Putamen (tissue), 1 donor: ENCODE measurements around the gene BAIAP2.
"Not testable (repeated sequence)": the region's sequence is repeated elsewhere in the genome, so short reads cannot be mapped to it uniquely, and the experiment has no call there.

Source experiments
- DNase-seq: peaks from one replicate; pipeline ENCODE4 v3.0.0-alpha.2; 2016; ENCODE audit warnings: low spot score

Gene BAIAP2

GRCh38 chr17:81140695-81141094, 105.7 kb downstream of the BAIAP2 start:
- no peak for DNase-seq

DNA sequence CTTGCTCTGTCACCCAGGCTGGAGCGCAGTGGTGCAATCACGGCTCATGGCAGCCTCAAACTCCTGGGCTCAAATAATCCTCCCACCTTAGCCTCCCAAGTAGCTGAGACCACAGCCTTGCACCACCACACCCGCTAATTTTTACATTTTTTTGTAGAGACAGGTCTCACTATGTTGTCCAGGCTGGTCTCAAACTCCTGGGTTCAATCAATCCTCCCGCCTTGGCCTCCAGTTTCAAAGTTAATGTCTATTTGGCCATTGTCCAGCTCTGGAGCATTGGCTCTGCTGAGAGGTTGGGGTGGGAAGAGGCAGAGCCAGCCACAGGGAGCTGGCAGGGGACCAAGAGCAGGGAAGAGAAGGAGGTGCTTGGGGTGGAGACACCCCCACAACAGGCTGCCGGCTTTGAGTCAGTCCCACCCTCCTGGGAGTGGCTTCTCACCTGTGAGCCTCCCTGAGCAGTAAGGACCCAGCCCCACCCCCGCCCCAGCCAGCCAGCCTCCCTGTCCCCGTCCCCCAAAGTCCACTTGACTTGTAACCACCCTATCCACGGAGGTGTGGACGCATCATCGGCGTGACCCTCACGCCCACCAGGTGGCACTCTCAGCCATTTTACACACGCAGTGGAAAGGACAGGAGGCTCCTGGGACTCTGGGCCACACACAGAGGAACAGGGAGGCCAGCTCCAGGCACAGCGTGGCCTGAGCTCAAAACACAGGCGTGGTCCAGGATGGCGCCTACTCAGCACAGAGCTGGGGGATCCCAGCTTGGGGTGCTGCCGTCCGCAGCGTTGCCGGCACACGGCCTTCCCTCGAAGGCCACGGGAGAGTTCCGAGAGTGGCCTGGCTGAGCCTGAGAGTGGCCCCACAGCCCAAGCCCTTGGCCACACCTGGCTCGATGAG, 107.6 kb downstream of the BAIAP2 start:
- DNase-seq = no peak

DNA sequence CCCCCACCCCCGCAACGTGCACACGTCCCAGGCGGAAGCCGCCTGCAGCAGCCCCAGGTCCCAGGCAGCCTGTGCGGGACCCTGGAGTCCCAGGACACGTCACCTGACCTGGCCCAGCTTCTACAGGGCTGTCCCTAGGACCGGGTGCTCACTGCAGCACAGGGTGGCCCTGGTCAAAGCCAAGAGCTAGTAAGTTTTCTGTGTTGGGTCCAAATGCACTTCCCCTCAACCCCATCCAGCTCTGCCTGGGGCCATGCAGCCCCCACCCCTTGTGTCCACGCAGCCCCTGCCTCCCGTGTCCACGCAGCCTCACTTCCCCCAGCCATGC, 108.2 kb downstream of the BAIAP2 start:
- no peak for DNase-seq

DNA sequence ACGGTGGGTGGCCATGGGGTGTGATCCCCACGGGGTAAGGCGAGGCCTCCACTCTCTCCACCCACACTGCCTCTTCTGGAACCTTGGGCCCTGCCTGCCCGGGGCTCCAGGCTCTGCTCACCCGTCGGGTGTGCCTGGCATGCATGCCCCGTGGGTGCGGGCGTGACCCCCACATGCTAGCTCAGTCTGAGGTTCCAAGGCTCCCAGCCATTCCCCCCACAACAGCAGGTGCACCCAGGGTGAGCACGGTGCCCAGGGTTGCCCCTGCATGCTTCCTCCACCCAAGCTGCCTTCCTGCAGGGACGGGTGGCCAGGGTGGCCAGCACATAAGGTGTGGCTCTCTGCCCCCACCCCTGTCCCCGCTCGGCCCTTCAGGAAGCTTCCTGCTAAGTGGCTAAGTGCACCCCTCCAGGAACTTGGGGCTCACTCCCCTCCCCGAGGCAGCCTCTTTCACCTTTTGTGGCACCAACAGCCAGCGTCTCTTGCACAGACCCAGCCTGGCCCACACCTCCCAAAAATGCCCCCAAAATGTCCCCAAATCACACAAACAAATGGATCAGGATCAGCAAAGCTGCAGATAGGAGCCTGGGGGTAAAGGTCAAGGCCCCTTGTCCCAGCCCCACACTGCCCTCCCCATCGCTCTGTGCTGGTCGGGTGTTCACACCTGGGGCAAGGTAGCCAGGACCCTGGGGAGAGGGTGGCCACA, 108.9 kb downstream of the BAIAP2 start:
- no peak for DNase-seq

DNA sequence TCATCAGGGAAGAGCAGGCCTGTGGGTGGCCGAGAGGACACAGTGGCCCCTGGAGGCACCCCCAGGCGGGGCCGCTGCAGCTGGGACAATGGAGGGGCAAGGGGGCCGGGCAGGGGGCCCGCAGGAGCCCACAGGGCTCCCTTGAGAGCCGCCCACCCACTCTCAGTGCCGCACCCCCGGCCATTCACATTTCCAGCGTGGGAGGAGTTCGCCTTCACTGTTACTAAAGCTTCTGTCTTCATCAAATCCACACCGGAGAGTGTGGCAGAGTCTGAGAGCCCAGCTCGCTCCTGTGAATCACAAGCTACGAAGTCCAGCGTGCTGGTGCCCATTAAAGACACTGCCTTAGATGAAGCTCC, 109.5 kb downstream of the BAIAP2 start:
- no peak for DNase-seq

- DNase-seq = not testable (repeated sequence)
Observed at GRCh38 chr17:81146208-81146607, 111.3 kb downstream of the BAIAP2 start.

DNA sequence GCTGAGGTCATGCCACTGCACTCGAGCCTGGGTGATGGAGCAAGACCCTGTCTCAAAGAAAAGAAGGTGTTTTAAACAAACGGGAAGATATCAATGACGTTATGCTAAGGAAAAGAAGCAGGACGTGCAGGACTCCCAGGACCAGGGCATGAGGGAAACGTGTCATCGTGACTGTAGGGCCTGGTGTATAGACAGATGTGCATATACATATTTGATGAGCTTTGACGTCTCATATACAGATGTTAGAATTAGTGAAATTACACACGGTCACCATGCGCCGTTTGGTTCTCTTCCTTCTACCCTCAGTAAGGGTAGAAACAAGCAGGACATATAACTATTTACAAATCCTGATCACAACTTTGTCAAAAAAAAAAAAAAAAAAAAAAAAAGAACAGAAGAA, 112.8 kb downstream of the BAIAP2 start:
- DNase-seq = no peak

DNA sequence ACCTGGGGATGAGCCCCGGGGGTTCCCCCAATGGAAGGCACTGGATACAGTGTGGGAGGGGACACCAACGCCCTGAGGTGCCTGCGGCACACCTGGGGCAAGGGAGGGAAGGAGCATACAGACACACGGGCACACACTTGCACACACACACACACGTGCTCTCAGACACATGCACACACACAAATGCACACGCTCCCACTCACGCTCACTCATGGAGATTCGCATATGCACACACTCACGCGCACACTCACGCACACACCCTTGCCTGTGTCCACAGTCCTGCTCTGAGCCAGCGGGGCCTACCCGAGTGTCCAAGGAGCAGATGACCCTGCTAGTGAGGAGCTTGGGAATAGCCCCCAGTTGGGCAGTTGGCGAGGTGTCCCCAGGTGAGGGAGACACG, 113.6 kb downstream of the BAIAP2 start:
- DNase-seq = no peak

DNA sequence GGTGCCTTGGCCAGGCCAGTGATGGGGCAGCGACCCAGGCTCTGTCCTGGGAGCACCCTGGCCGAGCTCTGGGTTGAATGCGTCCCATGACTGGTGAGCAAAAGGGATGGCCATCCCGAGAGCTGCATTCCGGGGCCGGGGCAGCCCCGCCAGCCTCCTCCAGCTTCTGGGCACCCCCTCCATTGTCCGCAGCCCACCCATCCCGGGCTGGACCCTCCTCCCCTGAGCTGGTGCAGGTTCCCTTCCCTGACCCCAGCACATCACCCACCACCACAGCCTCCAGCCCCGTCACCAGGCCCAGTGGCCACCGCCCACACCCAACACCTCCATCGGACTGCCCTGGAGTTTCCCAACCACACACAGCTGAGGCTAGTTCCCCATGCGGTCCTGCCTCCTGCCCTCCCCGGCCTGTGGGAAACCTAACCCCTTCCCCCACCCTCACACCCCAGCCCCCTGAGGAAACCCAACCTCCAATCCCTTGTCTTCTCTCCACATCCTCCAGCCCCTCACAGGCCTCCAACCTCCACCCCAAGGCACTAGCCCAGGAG, 114.1 kb downstream of the BAIAP2 start:
- DNase-seq = no peak

GRCh38 chr17:81150377-81151077, 115.6 kb downstream of the BAIAP2 start:
- DNase-seq = no peak

DNA sequence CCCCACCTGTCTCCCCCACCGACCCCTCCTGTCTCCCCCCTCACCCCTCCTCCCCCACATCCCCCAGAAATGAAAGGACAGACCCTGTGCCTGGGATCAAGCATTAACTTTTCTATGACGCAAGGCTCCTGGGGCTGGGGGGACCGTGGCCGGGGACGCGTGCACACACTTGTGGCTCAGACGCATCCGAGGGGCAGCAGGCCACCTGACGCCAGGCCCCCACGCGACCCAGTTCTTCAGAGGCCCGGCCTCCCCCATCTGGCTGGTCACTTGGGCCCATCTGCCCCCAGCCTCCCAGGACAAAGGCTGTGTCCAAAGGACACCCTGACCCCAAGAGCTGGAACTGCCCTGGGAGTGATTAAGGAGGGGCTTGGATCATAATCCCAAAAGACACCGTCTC, 116.3 kb downstream of the BAIAP2 start:
- no peak for DNase-seq

DNA sequence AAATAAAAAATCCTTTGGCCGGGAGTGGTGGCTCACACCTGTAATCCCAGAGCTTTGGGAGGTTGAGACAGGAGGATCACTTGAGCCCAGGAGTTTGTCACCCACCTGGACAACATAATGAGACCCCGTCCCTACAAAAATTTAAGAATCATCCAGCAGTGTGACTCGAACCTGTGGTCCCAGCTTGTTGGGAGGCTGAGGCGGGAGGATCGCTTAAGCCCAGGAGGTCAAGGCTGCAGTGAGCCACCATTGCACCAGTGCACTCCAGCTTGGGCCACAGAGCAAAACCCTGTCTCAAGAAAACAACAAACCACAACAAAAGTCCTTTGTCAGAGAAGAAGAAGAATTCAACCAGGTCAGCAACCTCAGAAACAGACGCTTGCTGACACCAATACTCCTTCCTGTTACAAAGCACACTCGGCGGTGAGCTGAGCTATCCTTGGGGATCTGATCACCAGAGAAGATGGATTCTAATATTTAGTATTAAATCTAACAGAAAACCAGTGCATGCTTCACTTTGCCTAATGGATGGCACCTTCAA, 117.4 kb downstream of the BAIAP2 start:
- DNase-seq = no peak

GRCh38 chr17:81153340-81153803, 118.4 kb downstream of the BAIAP2 start:
- DNase-seq = peak; percentile 95

DNA sequence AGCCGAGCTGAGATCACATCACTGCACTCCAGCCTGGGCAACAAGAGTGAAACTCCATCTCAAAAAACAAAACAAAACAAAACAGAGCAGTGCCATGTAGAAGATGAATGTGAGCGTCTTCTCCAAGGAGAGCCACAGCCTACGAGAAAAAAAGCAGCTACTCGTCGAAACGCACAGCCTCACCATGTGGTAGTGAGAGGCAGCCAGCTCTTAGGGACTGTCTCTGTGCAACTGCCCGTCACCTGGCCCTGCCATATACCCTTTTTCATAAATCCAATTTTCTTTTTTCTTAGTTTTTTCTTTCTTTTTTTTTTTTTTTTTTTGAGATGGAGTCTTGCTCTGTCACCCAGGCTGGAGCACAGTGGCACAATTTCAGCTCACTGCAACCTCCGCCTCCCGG, 119.1 kb downstream of the BAIAP2 start:
- DNase-seq = not testable (repeated sequence)

DNA sequence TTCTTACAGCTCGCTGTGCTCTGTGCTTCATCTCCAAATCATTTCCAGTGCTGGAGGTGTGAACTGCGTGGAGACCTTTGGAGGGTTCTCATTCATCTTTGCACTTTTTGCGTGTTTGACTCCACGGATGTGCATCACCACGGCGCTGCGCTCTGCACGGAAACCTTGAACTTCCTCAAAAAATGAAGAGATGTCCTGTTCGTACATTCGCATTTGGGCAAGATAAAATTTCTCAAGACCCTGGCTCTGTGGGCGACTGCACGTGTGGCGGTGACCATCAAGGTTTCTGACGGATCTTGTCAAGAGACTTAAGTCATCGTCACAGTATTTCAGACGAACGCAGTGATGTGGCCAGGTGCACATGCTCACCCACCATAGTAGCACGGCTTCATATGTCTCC, 120.0 kb downstream of the BAIAP2 start:
- no peak for DNase-seq

GRCh38 chr17:81156866-81157805, 122.2 kb downstream of the BAIAP2 start:
- DNase-seq = no peak

DNA sequence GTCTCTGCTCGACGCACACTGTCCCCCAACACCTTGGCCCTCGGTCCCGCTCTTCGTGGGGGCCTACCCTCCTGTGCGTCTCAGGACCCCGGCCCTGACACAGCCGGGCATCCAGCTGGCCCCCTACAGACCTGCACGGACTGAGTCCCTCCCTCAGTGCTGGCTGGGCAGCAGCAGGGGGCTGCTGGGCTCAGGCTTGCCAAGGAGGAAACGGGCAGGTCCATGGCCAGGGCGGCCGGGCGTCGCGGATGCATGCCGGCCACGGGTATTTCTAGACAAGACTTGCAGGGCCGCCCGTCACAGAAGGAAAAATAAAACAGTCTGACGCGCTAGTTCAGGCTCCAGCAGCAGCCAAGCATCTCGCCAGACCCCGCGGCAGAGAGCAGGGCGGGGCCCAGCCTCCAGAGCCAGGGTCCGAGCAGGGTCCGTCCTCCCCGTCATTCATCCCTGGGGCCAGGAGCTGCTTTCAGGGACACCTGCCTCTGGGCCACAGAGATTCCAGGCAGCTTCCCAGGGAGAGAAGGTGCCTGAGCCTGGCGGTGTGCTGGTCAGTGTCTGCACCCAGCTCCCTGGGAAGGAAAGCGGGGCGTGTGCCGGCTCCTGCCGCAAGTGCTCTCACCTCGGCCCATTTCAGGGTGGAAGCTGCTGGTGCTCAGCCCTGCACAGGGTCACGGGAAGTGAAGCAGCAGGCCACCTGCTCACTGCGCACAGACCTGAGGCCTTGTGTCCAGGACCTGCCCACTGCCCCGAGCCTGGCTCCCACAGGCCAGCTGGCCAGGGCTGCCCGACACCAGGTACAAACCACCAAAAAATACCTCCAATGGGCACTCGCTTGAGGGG, 123.1 kb downstream of the BAIAP2 start:
- no peak for DNase-seq

- no peak for DNase-seq
Observed at GRCh38 chr17:81158688-81159590, 124.0 kb downstream of the BAIAP2 start.

GRCh38 chr17:81159611-81160265, 124.8 kb downstream of the BAIAP2 start:
- no peak for DNase-seq
